GM12872 (cell line): ENCODE results near the gene ABCC1.

Source experiments
- TF ChIP-seq, protein P1 (sequence below): IDR thresholded peaks from 3 replicates; pipeline ENCODE4 v1.5.1; 2011; ENCODE audit warnings: low read depth, mild to moderate bottlenecking, low read length, moderate library complexity; ENCODE audit not compliant: insufficient read depth

ABCC1 gene

DNA sequence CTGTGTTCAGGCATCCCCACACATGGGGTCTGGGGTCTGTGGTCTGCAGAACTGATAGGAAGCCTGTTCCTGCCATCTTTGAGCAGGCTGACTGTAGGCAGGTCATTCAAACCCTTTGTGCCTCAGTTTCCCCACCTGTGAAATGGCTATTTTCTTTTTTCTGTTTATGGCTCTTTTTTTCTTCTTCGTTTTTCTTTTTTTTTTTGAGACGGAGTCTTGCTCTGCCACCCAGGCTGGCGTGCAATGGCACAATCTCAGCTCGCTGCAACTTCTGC lies 201.4 kb downstream of the ABCC1 start:
- TF ChIP-seq, protein P1, sequence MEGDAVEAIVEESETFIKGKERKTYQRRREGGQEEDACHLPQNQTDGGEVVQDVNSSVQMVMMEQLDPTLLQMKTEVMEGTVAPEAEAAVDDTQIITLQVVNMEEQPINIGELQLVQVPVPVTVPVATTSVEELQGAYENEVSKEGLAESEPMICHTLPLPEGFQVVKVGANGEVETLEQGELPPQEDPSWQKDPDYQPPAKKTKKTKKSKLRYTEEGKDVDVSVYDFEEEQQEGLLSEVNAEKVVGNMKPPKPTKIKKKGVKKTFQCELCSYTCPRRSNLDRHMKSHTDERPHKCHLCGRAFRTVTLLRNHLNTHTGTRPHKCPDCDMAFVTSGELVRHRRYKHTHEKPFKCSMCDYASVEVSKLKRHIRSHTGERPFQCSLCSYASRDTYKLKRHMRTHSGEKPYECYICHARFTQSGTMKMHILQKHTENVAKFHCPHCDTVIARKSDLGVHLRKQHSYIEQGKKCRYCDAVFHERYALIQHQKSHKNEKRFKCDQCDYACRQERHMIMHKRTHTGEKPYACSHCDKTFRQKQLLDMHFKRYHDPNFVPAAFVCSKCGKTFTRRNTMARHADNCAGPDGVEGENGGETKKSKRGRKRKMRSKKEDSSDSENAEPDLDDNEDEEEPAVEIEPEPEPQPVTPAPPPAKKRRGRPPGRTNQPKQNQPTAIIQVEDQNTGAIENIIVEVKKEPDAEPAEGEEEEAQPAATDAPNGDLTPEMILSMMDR = no peak

DNA sequence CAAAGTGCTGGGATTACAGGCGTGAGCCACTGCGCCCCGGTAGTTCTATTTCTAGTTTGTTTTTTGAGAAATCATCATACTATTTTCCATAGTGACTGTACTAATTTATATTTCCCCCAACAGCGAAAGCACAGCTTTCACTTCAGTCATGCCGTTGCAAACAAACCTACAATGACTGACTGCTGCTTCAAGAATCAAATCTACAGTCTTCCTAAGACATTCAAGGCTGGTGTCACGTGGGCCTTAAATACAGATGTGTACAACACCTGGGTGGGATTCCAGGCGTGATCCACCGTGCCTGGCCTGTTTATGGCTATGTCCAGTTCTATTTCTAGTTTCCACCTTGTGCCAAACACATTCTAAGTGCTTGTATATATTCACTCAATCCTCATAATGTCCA lies 201.9 kb downstream of the ABCC1 start:
- TF ChIP-seq, protein P1 = no peak

DNA sequence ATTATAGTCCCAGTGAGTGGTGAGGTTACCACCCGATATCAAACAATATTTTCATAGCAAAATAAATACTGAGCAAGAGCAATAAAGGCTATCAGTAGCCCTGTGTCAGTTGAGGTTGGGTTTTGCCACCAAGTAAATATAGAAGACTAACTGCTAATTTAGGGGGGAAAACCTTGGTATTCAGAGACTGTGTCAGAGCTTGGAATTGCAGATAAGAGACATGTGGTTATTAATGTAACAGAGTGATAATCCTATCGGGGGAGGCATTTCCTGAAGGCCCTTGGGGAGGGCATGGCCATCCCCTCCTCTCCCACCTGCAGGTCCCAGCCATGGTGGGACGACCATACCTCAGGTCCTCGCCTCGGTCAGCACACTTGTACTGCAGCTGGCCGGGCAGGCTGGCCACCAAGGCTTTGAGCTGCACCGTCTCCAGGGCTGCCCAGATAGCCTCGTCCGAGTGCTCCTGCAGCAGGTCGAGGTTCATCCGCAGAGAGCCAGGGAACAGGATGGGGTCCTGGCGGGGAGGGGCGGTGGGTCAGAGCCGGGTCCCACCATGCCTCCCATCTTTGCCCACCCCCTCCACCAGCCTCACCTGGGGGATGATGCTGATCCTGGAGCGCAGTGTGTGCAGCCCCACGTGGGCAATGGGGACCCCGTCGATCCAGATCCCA lies 205.0 kb downstream of the ABCC1 start:
- TF ChIP-seq, protein P1 = no peak

DNA sequence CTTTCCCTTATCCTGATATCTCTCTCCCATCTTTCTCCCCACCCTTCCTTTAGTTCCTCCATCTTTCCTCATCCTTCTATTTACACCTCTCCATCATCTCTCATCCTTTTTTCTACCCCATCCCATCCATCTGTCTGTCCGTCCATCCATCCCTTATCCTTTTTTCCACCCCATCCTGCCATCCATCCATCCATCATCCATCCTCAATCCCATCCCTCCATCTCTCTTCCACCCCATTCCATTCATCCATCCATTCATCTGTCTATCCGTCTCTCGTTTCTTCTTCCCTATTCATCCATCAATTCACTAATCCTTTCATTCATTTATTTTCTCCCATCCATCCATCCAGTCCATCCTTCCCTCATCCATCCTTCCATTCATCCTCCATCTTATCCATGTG lies 205.8 kb downstream of the ABCC1 start:
- TF ChIP-seq, protein P1 = no peak

DNA sequence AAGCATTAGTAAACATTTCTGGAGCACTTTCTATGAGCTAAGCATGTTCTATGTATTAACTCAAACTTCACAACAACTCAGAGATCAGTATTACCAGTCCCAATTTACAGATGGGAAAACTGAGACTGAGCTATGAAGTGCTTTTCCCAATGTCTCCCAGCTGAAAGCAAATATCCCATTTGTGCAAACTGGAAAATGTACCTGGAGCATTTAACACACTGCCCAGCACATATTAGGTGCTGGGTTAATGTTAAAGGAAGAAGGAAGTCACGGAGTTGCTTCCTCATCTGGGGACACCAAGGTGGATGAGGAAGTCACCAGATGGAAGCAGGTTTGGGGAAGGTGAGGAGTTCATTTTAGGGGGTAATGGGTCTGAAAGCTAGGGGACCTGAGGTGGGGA lies 207.8 kb downstream of the ABCC1 start:
- TF ChIP-seq, protein P1 = no peak

DNA sequence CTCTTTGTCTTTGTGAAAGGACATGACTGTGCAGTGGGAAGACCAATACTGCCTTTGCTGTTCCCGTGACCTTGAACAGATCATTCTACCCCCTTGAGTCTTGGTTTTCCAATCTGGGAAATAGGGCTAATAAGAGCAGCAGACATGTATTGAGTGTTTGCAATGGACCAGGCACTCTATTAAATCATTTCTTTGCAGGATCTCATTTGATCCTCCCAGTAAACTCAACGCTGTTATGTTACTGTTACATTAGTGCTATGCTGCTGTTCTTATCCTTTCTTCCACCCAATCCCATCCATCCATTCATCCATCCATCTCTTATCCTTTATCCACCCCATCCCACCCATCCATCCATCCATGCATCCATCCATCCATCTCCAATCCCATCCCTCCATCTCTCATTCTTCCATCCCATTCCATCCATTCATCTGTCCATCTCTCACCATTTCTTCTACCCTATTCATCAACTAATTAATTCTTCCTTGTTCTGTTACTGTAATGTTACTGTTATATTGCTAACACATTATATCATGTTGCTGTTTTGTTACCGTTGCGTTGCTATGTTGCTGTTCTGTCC lies 208.8 kb downstream of the ABCC1 start:
- TF ChIP-seq, protein P1 = no peak

DNA sequence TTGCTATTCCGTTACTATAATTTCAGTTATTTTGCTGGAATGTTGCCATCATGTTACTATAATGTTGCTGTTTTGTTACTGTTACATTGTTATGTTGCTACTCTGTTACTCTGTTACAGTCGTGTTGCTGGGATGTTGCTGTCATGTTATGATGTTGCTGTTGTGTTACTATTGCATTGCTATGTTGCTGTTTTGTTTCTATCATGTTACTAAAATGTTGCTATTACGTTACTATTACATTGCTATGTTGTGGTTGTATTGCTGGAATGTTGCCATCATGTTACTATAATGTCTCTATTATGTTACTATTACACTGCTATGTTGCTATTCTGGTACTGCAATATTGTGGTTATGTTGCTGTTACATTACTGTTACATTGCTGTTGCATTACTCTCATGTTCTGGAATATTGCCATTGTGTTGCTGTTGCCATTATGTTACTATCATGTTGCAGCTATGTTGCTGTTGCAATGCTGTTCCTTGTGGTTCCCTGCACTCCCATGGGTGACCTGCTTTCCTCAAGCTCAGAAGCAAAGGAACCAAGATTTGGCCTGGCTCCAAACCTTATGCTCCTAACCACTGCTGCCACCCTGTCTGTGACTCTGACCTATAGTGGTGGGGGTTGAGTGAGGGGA lies 209.4 kb downstream of the ABCC1 start:
- TF ChIP-seq, protein P1 = no peak
